C1 segment of cervical spinal cord (tissue), 14 donors: Measurements from ENCODE around the gene KLHL21.
"Not testable (repeated sequence)": the region's sequence is repeated elsewhere in the genome, so short reads cannot be mapped to it uniquely, and the experiment has no call there.

Experiments
- DNase-seq, 14 donors: peaks; one replicate each; lab custom pipeline; 2025; lab: John Stamatoyannopoulos, UW

KLHL21 gene, protein sequence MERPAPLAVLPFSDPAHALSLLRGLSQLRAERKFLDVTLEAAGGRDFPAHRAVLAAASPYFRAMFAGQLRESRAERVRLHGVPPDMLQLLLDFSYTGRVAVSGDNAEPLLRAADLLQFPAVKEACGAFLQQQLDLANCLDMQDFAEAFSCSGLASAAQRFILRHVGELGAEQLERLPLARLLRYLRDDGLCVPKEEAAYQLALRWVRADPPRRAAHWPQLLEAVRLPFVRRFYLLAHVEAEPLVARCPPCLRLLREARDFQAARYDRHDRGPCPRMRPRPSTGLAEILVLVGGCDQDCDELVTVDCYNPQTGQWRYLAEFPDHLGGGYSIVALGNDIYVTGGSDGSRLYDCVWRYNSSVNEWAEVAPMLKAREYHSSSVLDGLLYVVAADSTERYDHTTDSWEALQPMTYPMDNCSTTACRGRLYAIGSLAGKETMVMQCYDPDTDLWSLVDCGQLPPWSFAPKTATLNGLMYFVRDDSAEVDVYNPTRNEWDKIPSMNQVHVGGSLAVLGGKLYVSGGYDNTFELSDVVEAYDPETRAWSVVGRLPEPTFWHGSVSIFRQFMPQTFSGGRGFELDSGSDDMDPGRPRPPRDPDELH

DNA sequence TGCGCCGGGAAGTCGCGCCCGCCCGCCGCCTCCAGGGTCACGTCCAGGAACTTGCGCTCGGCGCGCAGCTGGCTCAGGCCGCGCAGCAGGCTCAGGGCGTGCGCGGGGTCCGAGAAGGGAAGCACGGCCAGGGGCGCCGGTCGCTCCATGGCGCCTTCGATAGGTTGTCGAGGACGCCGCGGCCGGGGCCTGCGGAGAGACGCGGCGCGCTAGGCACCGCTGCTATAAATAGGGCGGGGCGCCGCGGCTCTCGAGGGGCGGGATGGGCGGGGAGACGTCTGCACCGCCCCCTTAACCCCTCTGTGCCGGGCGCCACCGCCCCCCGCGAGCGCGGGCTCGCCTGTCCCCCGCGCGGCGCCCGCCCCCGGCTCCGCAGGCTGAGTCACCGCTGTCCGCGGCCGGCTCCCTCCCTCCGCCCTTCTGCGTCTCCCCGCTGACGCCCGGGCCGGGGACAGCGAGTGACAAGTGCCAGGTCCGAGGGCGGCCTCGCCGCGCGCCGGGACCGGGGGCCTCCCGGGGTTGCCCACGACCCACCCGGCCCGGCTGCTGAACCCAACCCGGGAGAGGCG lies at the start of gene KLHL21:
Gene KLHL21, minus strand, starts transcription at position 201 of the 569 bp plus-strand sequence. Its CDS starts 52 bp downstream, at position 149.
- DNase-seq = peak in 12 of 14 donors; percentile 66 to 95 (median 90)

DNA sequence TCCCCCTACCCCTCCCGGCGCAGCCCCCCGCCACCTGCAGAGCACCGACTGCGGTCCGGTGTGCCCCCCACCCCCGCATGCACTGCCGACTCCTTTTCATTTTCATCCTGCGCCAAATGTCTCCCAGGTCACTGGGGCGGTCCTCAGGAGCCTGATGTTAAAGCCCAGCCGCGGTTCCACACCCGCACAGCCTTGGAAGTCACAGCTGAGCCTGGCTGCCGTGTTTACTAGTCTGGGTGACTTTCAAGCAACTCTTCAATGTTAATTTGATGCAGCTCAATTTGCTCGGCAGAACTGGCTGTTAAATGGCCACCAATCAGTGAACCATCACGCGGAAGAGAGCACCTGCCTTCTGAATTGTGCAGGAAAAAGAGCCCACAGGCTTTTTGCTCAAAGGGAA lies 49.2 kb upstream of the KLHL21 start:
- no peak for DNase-seq

DNA sequence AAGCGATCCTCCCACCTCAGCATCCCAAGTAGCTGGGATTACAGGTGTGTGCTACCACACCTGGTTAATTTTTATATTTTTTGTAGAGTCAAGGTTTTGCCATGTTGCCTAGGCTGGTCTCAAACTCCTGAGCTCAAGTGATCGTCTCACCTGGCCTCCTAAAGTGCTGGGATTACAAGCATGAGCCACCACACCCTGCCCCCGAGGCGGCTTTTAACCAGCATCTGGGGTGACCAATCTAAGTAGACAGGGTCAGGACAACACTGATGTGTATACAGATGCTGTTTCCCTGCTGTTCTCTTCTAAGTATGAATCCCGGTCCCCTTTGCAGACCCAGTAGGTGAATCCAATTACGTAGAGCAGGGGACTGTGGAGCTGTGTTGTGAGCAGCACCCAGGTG lies 45.9 kb upstream of the KLHL21 start:
- no peak for DNase-seq

DNA sequence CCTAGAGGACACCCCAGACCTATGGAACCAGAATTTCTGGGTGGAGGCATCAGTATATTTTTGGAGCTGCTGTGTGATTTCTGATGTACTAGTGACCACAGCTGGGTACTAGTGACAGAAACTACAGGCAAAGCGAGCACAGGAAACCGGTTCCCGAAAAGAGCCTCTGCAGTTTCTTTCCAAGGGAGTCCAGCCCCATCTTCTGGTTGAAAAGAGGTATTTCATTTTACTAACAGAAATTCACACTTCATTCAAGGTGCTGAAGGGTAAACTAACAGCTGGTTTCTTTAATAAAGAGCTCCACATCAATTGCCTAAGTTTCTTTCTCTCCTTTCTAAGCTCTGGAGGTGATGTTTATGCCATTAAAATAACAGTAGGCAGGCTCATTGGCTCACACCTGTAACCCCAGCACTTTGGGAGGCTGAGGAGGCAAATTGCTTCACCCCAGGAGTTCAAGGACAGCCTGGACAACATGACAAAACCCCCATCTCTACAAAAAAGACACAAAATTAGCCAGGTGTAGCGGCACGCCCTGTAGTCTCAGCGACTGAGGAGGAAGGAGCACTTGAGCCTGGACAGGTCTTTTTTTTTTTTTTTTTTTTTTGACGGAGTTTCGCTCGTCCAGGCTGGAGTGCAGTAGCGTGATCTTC lies 44.0 kb upstream of the KLHL21 start:
- DNase-seq = peak in 1 of 14 donors; percentile 3

DNA sequence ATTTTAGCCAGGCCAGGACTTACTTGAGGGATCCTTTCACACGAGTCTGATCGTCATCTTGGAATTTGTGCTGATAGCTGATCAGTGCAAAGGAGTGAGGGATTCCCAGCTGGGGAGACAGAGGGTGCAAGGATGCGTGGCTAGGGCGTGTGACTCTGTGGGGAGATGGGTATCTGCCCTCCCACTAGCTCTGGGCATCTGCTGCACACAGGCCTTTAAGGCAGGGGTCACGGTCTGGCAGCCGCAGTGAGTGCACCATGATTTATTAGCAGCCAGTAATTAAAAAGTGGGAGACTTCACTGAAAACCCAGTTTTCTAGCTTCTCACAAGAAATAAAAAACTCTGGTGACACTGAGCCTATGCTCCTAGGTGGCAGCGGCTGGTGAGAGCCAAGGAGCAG lies 42.3 kb upstream of the KLHL21 start:
- no peak for DNase-seq

DNA sequence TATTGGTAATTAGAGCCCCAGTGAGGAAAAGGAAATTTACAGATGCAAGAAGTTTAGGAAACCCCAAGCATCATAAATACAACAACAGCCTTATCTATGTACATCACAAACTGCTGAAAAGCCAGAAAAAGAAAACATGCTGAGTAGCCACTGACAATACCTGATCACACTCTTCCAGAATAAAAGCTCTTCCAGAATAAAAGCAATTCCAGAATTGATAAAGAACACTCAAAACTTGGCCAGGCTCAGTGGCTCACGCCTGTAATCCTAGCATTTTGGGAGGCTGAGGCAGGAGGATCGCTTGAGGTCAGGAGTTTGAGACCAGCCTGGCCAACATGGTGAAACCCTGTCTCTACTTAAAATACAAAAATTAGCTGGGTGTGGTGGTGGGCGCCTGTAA lies 38.2 kb upstream of the KLHL21 start:
- not testable (repeated sequence) for DNase-seq

DNA sequence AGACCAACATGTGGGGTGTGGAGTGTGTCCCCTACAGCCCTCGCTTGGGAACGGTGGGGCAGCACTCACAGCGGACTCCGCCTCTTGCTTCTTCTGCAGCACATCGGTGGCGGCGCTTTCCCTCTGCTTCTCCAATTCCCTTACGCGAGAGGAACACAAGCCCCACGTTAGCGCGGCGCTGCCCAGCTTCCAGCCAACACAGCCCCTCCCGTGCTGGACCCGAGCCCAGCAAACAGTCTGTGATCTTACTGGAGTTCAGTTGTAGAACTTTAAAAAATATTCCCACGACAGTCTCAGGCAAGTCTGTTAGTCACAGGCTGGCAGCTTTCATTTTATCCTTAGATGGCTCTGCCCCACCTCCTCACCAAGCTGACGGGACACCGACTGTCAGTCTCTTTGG lies 35.6 kb upstream of the KLHL21 start:
- DNase-seq = peak in 8 of 14 donors; percentile 4 to 66 (median 16)

DNA sequence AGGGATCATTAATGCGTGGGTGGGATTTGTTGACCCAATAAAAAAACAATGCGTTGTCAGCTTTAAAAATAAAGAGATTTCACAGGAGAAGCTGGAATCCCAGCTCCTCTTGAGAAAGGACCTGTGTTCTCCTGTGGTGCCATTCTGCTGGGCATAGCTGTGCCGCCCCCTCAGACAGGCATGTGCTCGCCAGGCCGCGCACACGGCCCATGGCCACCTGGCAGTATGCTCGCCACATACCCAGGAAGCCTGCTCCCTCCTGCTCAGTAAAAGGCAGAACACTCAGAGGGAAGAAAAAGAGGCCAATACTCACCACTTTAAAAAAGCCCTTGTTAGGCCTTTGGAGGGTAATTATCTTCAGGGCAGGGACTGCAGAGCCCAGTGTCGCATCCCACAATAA lies 35.1 kb upstream of the KLHL21 start:
- no peak for DNase-seq

DNA sequence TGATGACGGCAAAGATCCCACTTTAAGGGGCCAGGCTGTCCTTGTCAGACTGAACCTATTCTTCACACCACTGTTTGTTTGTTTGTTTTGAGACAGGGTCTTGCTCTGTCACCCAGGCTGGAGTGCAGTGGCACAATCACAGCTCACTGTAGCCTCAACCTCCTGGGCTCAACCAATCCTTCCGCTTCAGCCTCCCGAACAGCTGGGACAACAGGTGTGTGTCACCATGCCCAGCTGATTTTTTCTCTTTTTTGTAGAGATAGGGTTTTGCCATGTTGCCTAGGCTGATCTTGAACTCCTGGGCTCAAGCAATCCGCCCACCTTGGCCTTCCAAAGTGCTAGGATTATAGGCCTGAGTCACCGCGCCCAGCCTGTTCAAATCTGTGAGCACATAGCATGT lies 34.1 kb upstream of the KLHL21 start:
- not testable (repeated sequence) for DNase-seq

DNA sequence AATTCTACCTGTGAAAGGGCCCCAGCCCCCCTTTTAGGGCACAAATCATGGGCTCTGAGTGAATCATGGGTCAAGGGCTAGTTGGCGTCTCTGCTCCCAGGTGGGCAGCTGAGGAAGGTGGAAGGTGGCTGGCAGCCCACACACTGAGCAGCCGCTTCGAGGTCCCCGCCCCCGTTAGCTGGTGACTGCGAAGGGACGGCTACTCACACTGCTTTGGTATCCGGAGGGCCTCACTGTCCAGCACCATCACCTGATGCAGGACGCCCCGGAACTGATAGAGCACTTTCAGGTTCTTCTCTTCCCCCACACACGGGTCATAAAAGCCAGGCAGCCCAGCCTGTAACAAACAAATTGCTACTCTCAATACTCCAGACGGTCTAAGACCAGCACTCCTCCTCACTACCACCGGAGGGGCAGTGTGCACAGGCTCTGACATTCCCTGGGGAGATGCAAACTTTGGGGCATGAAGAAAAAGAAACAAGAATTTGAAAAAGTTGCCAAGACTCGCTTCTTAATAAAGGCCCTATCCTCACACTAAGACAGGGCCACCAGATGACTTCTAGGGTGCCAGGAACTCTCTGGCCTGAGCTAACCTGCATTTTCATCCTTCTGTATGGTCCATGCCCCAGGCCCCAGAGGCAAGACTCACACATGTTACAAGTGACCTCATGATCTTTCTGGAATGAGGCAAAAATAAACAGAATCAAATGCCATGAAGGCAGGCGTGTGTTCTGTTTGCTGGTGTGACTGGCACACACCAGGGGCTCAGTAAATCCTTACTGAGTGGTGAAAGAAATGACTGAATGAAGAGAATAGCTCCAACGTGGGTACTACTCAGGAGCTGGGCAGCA lies 33.5 kb upstream of the KLHL21 start:
- DNase-seq = no peak

DNA sequence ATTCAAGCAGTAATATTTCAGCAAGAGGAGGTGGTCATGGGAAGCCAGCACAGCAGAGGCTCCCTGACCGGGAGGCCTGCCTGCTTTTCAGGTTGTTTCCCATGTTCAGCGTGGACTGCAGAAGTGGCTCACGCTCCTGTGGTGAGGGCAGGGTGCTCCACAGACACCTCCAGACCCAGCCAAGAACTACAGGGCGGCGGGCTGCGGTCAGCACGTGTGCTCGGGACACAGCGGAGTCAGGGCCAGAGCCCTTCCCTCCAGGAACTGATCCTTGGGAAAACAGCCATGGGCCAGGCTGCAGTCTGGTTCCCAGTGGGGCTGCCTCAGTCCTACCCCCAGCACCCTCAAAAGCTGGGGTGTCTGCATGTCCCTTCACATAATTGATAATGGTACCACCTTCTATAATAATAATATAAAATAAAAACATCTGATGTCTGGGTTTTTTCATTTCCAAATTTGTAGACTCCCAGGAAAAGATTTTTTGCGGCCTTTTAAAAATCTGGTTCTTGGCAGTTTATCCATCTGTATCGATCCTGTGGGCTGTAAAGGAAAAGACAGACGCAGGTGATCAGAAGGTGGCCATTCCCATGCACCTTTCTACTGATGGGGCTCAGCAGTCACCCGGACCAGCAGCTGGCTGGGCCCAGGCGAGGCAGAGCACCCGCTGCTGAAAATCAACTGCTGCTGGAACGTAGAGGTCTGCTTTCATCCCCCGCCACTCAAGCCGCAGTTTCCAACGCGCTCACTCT lies 32.7 kb upstream of the KLHL21 start:
- DNase-seq = no peak

DNA sequence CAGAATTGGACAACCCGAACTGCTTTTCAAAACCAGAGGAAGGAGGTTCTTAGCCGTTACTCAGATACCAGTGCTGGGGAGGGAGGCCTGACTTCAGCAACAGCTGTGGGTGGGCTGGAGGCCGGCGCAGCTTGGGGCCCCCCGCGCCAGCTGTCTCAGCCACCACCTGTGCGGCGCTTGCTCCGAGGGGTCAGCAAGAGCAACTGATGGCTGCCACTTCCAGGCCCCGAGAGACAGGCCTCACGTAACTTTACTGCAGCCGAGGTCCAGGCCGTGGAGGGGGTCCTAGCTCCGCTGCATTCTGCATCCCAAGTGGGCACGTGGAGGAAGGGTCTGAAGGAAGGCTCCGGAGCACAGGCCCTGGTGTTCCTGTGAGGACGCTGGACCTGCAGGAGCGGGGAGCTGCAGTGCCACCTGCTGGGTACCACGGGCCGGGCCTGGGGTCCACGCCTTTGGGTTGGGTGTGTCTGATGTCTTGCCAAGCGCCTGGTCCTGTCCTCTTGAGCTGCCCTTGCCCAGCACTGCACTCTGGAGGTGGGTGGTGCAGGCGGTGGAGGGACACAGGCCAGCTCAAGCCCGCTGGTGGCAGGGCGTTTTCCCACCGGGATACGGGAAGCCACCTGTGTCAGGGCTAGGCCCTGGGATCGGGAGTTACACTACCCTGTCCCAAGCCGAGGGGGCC lies 31.8 kb upstream of the KLHL21 start:
- DNase-seq = peak in 2 of 14 donors; percentile 10 to 17

DNA sequence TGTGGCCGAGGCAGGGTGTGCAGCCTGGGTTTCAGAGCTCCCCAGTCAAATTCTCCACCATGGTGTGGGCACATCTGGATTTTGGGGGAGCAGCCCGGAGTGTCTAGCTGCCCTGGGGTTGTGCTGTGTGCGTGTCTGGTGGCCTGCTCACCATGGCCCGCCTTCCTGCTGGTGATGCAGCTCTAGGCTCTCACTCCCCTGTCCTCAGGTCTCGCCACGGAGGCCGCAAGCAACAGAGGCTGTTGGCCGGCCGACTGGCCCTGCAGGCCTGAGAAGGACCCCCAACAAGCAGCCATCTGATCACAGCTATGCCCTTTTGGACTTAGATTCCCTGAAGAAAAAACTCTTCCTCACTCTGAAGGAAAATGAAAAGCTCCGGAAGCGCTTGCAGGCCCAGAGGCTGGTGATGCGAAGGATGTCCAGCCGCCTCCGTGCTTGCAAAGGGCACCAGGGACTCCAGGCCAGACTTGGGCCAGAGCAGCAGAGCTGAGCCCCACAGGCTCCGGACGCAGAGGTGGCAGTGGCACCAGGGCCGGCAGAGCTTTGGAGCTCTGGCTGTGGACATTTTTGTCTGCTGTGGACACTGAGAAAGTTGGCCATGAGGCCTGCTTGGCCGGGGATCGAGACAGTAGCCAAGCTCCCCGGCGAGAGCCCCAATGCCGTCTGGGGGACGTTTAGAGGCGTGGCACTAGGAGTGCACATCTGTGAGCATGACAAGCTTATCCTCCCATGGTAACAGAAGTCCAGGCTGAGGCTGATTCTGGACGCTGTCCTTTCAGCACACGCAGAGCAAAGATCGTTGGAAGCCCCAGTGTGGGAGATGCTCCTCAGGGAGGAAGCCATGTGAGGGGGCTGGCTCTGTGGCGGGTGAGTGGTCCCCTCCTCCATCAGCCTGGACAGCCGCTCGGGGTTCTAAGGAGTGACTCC lies 30.2 kb upstream of the KLHL21 start:
- no peak for DNase-seq

DNA sequence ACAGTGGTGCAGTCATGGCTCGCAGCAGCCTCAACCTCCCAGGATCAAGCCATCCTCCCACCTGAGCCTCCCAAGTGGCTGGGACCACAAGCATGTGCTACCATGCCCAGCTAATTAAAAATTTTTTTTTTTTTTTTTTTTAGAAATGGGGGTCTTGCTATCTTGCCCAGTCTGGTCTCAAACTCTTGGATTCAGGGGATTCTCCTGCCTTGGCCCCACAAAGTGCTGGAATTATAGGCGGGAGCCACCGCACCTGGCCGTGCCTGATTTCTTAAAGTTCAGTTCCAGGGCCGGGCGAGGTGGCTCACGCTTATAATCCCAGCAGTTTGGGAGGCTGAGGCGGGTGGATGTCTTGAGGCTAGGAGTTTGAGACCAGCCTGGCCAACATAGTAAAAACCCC lies 28.4 kb upstream of the KLHL21 start:
- no peak for DNase-seq

DNA sequence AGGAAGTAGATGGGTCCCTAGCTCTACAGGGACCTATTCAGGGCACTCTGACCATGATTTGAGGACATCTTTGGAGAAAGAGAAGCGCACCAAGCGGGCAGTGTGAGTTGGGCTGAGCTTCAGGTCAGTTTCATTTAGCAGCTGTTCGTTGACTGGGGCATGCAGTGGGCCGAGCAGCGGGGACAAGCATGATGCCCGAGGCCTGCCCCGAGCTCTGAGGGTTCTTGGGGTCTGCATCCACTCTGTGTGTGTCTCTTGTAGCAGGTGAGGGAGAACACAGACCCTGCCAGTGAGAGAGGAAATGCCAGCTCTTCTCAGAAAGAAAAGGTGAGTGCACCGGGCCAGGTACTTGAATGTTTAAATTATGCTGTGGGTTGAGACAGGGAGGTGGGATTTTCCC lies 27.4 kb upstream of the KLHL21 start:
- no peak for DNase-seq

DNA sequence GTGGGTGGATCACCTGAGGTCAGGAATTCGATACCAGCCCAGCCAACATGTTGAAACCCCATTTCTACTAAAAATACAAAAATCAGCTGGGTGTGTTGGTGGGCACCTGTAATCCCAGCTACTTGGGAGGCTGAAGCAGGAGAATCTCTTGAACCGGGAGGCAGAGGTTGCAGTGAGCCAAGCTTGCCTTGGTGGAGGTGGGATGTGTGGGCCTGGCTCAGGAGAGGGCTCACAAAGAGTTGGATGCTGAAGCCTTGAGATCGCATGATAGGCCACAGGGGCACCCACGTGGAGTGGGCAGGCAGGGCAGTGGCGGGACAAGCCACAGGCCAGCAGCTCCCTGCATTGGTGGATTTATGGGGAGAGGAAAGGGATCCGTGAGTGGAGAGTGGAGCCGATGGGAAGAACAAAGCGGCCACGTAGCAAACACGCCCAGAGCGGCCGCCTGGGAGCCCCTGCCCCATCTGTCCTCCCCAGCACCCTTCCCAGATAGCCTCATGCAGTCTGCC lies 26.4 kb upstream of the KLHL21 start:
- no peak for DNase-seq

DNA sequence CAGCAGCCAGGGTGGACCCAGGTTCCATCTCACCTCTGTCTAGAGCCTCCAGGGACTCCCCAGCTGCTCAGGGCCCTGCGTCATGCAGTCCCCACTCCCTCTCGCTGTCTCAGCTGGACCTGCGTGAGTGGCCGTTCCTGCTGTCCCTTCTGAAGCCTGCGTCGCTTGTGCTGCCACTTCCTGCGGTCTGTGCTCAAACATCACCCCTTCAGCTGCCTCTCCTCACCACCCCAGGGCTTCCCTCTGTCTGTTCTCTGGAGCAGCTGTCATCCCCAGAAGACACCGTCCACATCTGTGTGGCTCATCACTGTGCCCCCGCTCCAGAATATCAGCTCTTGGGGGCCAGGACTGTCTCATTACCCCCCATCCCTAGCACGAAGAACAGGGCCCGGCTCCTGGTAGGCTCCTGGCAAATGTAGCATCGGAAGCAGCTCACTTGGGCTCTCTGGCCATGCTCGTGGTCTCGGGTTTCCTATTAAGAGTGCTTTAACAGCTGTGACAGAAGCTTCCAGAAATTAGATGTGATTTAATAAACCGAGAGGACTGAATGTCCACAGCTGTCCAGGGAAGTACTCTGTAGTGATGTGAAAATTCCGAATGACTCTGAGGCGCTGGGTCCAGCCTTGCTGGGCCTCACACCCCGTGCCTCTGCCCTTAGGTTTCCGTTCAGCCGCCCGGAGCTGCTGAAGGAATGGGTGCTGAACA lies 25.3 kb upstream of the KLHL21 start:
- no peak for DNase-seq

DNA sequence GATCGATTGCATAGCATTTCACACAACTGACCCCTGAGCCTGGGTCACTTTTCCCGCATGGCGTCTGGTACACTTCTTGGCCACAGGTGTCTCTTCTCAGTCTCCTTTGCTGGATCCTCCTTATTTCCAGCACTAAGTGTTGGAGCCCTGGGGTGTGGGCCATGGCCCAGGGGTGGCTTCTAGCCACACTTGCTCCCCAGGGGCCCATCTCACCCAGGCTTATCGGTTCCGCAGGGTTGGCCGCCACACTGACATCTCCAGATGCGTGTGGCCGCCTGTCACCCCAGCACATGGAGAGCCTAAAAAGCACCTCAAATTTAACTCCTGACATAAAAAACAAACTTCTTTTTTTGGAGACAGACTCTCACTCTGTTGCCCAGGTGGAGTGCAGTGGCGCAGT lies 24.4 kb upstream of the KLHL21 start:
- no peak for DNase-seq
